SH-SY5Y (cell line): ENCODE measurements around the gene FLYWCH1.

ENCODE experiments used
- GATA2 ChIP-seq: IDR thresholded peaks from 2 replicates; pipeline ENCODE4 v1.6.1; 2011; ENCODE audit warnings: mild to moderate bottlenecking, low read depth, low read length
- GATA3 ChIP-seq: IDR thresholded peaks from 2 replicates; pipeline ENCODE4 v1.6.1; 2011; ENCODE audit warnings: low read depth, mild to moderate bottlenecking, low read length, moderate library complexity

DNA sequence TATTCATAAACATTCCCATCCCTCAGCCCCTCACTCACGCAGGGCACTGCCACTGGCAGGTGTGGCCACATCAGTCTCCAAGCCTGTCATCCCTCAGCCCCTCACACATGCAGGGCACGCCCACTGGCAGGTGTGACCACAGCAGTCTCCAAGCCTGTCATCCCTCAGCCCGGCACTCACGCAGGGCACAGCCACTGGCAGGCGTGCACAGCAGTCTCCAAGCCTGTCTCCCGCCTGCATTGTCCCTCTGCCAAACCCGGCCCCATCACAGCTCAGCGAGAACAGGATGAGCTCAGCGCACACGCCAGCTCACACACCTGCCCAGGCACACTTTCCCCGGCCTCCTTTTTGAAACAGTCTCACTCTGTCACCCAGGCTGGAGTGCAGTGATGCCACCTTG lies 40.9 kb downstream of the FLYWCH1 start:
- TF ChIP-seq GATA2 (no peak), GATA3 (no peak)
